Calu3 (cell line): ENCODE results near the gene DNAAF8. TPM values are rescaled to one million over a fixed set of nuclear protein-coding genes. Genes with fewer than 3 reads are reported as not detected.
A peak's percentile ranks its signal among the peaks of the same experiment; 100 is the strongest.

Experiments
- BruUV-seq: library from RNA; stranded (reverse); fragments of 400-500 nt; replicated peaks from 2 replicates; lab custom pipeline; 2021; lab: Mats Ljungman, UMichigan
- CTCF ChIA-PET: fragments of 300-600 bp; sonication (Branson Sonifier 250); formaldehyde crosslinking; loops from one replicate; lab custom pipeline; 2022; ENCODE audit warnings: antibody characterized with exemption; lab: Charles Lee
- DNase-seq: peaks from one replicate; pipeline ENCODE4 v3.0.0; 2022
- H3K27ac Mint-ChIP-seq: one replicate; pipeline ENCODE4 v1.8.0; 2022; ENCODE audit warnings: mixed read lengths; ENCODE audit not compliant: unreplicated experiment
- H3K27me3 Mint-ChIP-seq: one replicate; pipeline ENCODE4 v1.8.0; 2022; ENCODE audit warnings: mixed read lengths; ENCODE audit not compliant: unreplicated experiment
- H3K36me3 Mint-ChIP-seq: one replicate; pipeline ENCODE4 v1.8.0; 2022; ENCODE audit warnings: mild to moderate bottlenecking, moderate library complexity, mixed read lengths; ENCODE audit not compliant: insufficient read depth, unreplicated experiment
- H3K4me1 Mint-ChIP-seq: one replicate; pipeline ENCODE4 v1.8.0; 2022; ENCODE audit warnings: mild to moderate bottlenecking, low read depth, mixed read lengths; ENCODE audit not compliant: unreplicated experiment
- H3K4me3 Mint-ChIP-seq: one replicate; pipeline ENCODE4 v1.8.0; 2022; ENCODE audit warnings: mild to moderate bottlenecking, low read depth, moderate library complexity, mixed read lengths; ENCODE audit not compliant: unreplicated experiment
- H3K9me3 Mint-ChIP-seq: one replicate; pipeline ENCODE4 v1.8.0; 2022; ENCODE audit warnings: low read depth, mixed read lengths; ENCODE audit not compliant: unreplicated experiment
- CTCF ChIP-seq: fragments of 200-600 bp; IDR thresholded peaks from one replicate; pipeline ENCODE4 v1.8.0; 2022; ENCODE audit warnings: antibody characterized with exemption; ENCODE audit not compliant: unreplicated experiment
- intact Hi-C: fragments of 100-400 bp; cut with micrococcal nuclease; formaldehyde crosslinking; loops from one replicate; pipeline ENCODE4 v1.10.0; 2022; ENCODE audit not compliant: unreplicated experiment
- total RNA-seq: library from RNA; stranded (reverse); gene quantifications from 2 replicates; pipeline ENCODE4 v1.2.3, GENCODE V29; 2022

The DNAAF8 gene
- total RNA-seq, 1 experiment from 2014 or later: 1.8 TPM

GRCh38 chr16:4788910-4789309 lies 54.6 kb downstream of the DNAAF8 start:
- Mint-ChIP-seq H3K9me3 (no peaks in the 10 kb centered on the region), H3K27ac (no peak overlapping the region), H3K36me3 (peaks cover 13% of the 10 kb centered on the region), H3K4me1 (peaks cover 27% of the 10 kb centered on the region), H3K4me3 (no peak overlapping the region), H3K27me3 (no peaks in the 10 kb centered on the region)
- no TSS peak for BruUV-seq
- no peak for DNase-seq
- TF ChIP-seq CTCF: no peak
- intact Hi-C loops: no loop called here
- CTCF ChIA-PET: interaction anchor here (0.6 to 1.1 kb wide), 2 partner anchors 139 to 191 kb away, joined by 4 to 5 read pairs; no protein-coding TSS in a partner anchor

- no peaks in the 10 kb centered on the region for H3K9me3 Mint-ChIP-seq
- H3K27me3 Mint-ChIP-seq: no peaks in the 10 kb centered on the region
- DNase-seq: no peak
- CTCF ChIA-PET: no interaction called here
- peaks cover 16% of the 10 kb centered on the region for H3K36me3 Mint-ChIP-seq
- H3K4me1 Mint-ChIP-seq: peaks cover 27% of the 10 kb centered on the region
- no peak for TF ChIP-seq CTCF
- H3K27ac Mint-ChIP-seq: no peak overlapping the region
- no peak overlapping the region for H3K4me3 Mint-ChIP-seq
- no TSS peak for BruUV-seq
- intact Hi-C loops: no loop called here
Measured at GRCh38 chr16:4790261-4790660, 55.9 kb downstream of the DNAAF8 start.

- CTCF ChIA-PET: no interaction called here
- H3K4me3 Mint-ChIP-seq: no peak overlapping the region
- peak overlapping the region; percentile 61 for H3K27ac Mint-ChIP-seq
- H3K9me3 Mint-ChIP-seq: no peaks in the 10 kb centered on the region
- no peaks in the 10 kb centered on the region for H3K27me3 Mint-ChIP-seq
- no peak for DNase-seq
- peaks cover 23% of the 10 kb centered on the region for H3K36me3 Mint-ChIP-seq
- H3K4me1 Mint-ChIP-seq: peaks cover 27% of the 10 kb centered on the region
- no peak for TF ChIP-seq CTCF
- intact Hi-C loops: no loop called here
- no TSS peak for BruUV-seq
Measured at GRCh38 chr16:4790871-4791270, 56.5 kb downstream of the DNAAF8 start.

GRCh38 chr16:4792951-4793513 lies 58.7 kb downstream of the DNAAF8 start:
- BruUV-seq: no TSS peak
- CTCF ChIA-PET: no interaction called here
- Mint-ChIP-seq H3K27me3 (no peaks in the 10 kb centered on the region), H3K36me3 (peaks cover 38% of the 10 kb centered on the region), H3K9me3 (no peaks in the 10 kb centered on the region), H3K27ac (no peak overlapping the region), H3K4me1 (peaks cover 22% of the 10 kb centered on the region), H3K4me3 (no peak overlapping the region)
- intact Hi-C loops: no loop called here
- TF ChIP-seq CTCF: no peak
- DNase-seq: no peak
